Measurements from ENCODE around the gene PRKG1.

GRCh38 chr10:52300599-52301277 is 1226.5 kb downstream of the PRKG1 start:
- no peak for TF ChIP-seq REST (IDR thresholded peaks at IDR 0.05; ENCODE audit: unreplicated experiment)
- TF ChIP-seq, protein P1, sequence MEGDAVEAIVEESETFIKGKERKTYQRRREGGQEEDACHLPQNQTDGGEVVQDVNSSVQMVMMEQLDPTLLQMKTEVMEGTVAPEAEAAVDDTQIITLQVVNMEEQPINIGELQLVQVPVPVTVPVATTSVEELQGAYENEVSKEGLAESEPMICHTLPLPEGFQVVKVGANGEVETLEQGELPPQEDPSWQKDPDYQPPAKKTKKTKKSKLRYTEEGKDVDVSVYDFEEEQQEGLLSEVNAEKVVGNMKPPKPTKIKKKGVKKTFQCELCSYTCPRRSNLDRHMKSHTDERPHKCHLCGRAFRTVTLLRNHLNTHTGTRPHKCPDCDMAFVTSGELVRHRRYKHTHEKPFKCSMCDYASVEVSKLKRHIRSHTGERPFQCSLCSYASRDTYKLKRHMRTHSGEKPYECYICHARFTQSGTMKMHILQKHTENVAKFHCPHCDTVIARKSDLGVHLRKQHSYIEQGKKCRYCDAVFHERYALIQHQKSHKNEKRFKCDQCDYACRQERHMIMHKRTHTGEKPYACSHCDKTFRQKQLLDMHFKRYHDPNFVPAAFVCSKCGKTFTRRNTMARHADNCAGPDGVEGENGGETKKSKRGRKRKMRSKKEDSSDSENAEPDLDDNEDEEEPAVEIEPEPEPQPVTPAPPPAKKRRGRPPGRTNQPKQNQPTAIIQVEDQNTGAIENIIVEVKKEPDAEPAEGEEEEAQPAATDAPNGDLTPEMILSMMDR (conservative IDR thresholded peaks at IDR 0.05; ENCODE audit: low read depth in 2 of 2), result no peak
- no peak for TF ChIP-seq EZH2 (IDR thresholded peaks at IDR 0.05; ENCODE audit: low read depth, unreplicated experiment)
- TF ChIP-seq ZNF114 (CRISPR knock-in tag; IDR thresholded peaks at IDR 0.05), result no peak
- TF ChIP-seq EZH2phosphoT487 (IDR thresholded peaks at IDR 0.05; ENCODE audit: unreplicated experiment), result no peak
- no peak for TF ChIP-seq NANOG (IDR thresholded peaks at IDR 0.05; ENCODE audit: borderline replicate concordance)
- no peak for TF ChIP-seq ZNF331 (CRISPR knock-in tag; IDR thresholded peaks at IDR 0.05; ENCODE audit: low read depth)
- no peak for TF ChIP-seq POLR2AphosphoS5 (IDR thresholded peaks at IDR 0.05; ENCODE audit: low read depth)

Measured in GM23338 (cell line).